ENCODE data around the gene PRCP. TPM values are rescaled to one million over a fixed set of nuclear protein-coding genes. Genes with fewer than 3 reads are reported as not detected.

Gene PRCP
- total RNA-seq, 1 experiment from 2014 or later: 57.0 TPM

- Histone ChIP-seq H3K4me1 (ENCODE audit: control insufficient read depth, insufficient read depth, low read length) (no peaks in the 10 kb centered on the region; the same call in 1 of the 2 replicates), H3K27me3 (ENCODE audit: control insufficient read depth, insufficient read depth, low read length) (no peaks in the 10 kb centered on the region), H3K36me3 (ENCODE audit: control insufficient read depth, insufficient read depth, low read length) (no peaks in the 10 kb centered on the region), H3K27ac (ENCODE audit: low read length) (no peak overlapping the region), H3K4me3 (ENCODE audit: low read depth in 2 of 2, low read length in 2 of 2) (no peak overlapping the region), H3K9me3 (ENCODE audit: control insufficient read depth, insufficient read depth, low read depth, low read length) (no peaks in the 10 kb centered on the region)
- CTCF ChIA-PET: no interaction called here
- in situ Hi-C loops (cut with HindIII; ENCODE audit: low pct_unique_long_range_greater_than_20kb, low sequenced_read_pairs) (no loop called here), intact Hi-C loops (cut with micrococcal nuclease; ENCODE audit: unreplicated experiment) (no loop called here)
- no peak for DNase-seq (ENCODE audit: low read depth, low spot score)
- POLR2A ChIA-PET: no interaction called here
- TF ChIP-seq SIN3A (IDR thresholded peaks at IDR 0.05; ENCODE audit: borderline replicate concordance, insufficient read depth, low read depth, low read length): no peak
- TF ChIP-seq, protein P1, sequence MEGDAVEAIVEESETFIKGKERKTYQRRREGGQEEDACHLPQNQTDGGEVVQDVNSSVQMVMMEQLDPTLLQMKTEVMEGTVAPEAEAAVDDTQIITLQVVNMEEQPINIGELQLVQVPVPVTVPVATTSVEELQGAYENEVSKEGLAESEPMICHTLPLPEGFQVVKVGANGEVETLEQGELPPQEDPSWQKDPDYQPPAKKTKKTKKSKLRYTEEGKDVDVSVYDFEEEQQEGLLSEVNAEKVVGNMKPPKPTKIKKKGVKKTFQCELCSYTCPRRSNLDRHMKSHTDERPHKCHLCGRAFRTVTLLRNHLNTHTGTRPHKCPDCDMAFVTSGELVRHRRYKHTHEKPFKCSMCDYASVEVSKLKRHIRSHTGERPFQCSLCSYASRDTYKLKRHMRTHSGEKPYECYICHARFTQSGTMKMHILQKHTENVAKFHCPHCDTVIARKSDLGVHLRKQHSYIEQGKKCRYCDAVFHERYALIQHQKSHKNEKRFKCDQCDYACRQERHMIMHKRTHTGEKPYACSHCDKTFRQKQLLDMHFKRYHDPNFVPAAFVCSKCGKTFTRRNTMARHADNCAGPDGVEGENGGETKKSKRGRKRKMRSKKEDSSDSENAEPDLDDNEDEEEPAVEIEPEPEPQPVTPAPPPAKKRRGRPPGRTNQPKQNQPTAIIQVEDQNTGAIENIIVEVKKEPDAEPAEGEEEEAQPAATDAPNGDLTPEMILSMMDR (IDR thresholded peaks at IDR 0.05): no peak
- no peak for TF ChIP-seq POLR2AphosphoS5 (IDR thresholded peaks at IDR 0.05; ENCODE audit: low read depth, low read length)
- TF ChIP-seq, protein P2, sequence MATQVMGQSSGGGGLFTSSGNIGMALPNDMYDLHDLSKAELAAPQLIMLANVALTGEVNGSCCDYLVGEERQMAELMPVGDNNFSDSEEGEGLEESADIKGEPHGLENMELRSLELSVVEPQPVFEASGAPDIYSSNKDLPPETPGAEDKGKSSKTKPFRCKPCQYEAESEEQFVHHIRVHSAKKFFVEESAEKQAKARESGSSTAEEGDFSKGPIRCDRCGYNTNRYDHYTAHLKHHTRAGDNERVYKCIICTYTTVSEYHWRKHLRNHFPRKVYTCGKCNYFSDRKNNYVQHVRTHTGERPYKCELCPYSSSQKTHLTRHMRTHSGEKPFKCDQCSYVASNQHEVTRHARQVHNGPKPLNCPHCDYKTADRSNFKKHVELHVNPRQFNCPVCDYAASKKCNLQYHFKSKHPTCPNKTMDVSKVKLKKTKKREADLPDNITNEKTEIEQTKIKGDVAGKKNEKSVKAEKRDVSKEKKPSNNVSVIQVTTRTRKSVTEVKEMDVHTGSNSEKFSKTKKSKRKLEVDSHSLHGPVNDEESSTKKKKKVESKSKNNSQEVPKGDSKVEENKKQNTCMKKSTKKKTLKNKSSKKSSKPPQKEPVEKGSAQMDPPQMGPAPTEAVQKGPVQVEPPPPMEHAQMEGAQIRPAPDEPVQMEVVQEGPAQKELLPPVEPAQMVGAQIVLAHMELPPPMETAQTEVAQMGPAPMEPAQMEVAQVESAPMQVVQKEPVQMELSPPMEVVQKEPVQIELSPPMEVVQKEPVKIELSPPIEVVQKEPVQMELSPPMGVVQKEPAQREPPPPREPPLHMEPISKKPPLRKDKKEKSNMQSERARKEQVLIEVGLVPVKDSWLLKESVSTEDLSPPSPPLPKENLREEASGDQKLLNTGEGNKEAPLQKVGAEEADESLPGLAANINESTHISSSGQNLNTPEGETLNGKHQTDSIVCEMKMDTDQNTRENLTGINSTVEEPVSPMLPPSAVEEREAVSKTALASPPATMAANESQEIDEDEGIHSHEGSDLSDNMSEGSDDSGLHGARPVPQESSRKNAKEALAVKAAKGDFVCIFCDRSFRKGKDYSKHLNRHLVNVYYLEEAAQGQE (IDR thresholded peaks at IDR 0.05; ENCODE audit: insufficient read depth in 1 of 2, low read depth in 2 of 2, low read length in 1 of 2): no peak
- TF ChIP-seq TCF7L2 (IDR thresholded peaks at IDR 0.05; ENCODE audit: low read depth, low read length): no peak
- no peak for ATAC-seq
- no TSS peak for BruUV-seq (replicated peaks)
These were observed 73.7 kb downstream of the PRCP start for GRCh38 chr11:82826526-82826925.

GRCh38 chr11:82823647-82824619, 76.3 kb downstream of the PRCP start:
- Histone ChIP-seq H3K4me1 (ENCODE audit: control insufficient read depth, insufficient read depth, low read length) (no peaks in the 10 kb centered on the region; the same call in 1 of the 2 replicates), H3K4me3 (ENCODE audit: low read depth in 2 of 2, low read length in 2 of 2) (no peak overlapping the region), H3K27me3 (ENCODE audit: control insufficient read depth, insufficient read depth, low read length) (no peaks in the 10 kb centered on the region), H3K9me3 (ENCODE audit: control insufficient read depth, insufficient read depth, low read depth, low read length) (no peaks in the 10 kb centered on the region), H3K27ac (ENCODE audit: low read length) (no peak overlapping the region), H3K36me3 (ENCODE audit: control insufficient read depth, insufficient read depth, low read length) (no peaks in the 10 kb centered on the region)
- ATAC-seq (no peak), DNase-seq (ENCODE audit: low read depth, low spot score) (no peak)
- ChIA-PET CTCF (no interaction called here), POLR2A (interaction anchor here (0.7 kb wide), 1 partner anchor 76 kb away, joined by 3 read pairs; the partner anchor contains the start of gene PRCP)
- intact Hi-C loops (cut with micrococcal nuclease; ENCODE audit: unreplicated experiment): no loop called here
- TF ChIP-seq, protein P1 (IDR thresholded peaks at IDR 0.05): no peak
- TF ChIP-seq TCF7L2 (IDR thresholded peaks at IDR 0.05; ENCODE audit: low read depth, low read length): no peak
- TF ChIP-seq SIN3A (IDR thresholded peaks at IDR 0.05; ENCODE audit: borderline replicate concordance, insufficient read depth, low read depth, low read length): no peak
- TF ChIP-seq, protein P2 (IDR thresholded peaks at IDR 0.05; ENCODE audit: insufficient read depth in 1 of 2, low read depth in 2 of 2, low read length in 1 of 2): no peak
- TF ChIP-seq POLR2AphosphoS5 (IDR thresholded peaks at IDR 0.05; ENCODE audit: low read depth, low read length): no peak
- in situ Hi-C loops (cut with HindIII; ENCODE audit: low pct_unique_long_range_greater_than_20kb, low sequenced_read_pairs): no loop called here
- no TSS peak for BruUV-seq (replicated peaks)
